Neural cell (in vitro differentiated cells): ENCODE measurements around the gene MAPT.

Experiments
- EP300 ChIP-seq: fragments of 450-650 bp; conservative IDR thresholded peaks from 2 replicates; pipeline ENCODE4 v1.6.1; 2014; ENCODE audit warnings: antibody characterized with exemption, mild to moderate bottlenecking, moderate library complexity; ENCODE audit not compliant: poor library complexity, severe bottlenecking
- EZH2 ChIP-seq: fragments of 200-600, 300-800 bp; shearing (Covaris generic), sonication (generic); IDR thresholded peaks from 2 replicates; pipeline ENCODE4 v1.6.1; 2014; ENCODE audit warnings: antibody characterized with exemption, low read length, borderline replicate concordance, mild to moderate bottlenecking; ENCODE audit not compliant: insufficient read depth, poor library complexity, severe bottlenecking
- MXI1 ChIP-seq: fragments of 450-650 bp; conservative IDR thresholded peaks from 2 replicates; pipeline ENCODE4 v1.6.1; 2014; ENCODE audit warnings: antibody characterized with exemption, mild to moderate bottlenecking; ENCODE audit not compliant: poor library complexity, severe bottlenecking
- POLR2AphosphoS5 ChIP-seq: IDR thresholded peaks from 2 replicates; pipeline ENCODE4 v1.6.1; 2012
- RAD21 ChIP-seq: fragments of 450-650 bp; conservative IDR thresholded peaks from 2 replicates; pipeline ENCODE4 v1.6.1; 2014; ENCODE audit warnings: antibody characterized with exemption, mild to moderate bottlenecking, moderate library complexity
- TAF1 ChIP-seq: IDR thresholded peaks from 2 replicates; pipeline ENCODE4 v1.6.1; 2012; ENCODE audit warnings: low read depth
- TF ChIP-seq, protein P1 (sequence below): fragments of 450-650 bp; IDR thresholded peaks from 2 replicates; pipeline ENCODE4 v1.5.1; 2014; ENCODE audit warnings: antibody characterized with exemption, mild to moderate bottlenecking, moderate library complexity; ENCODE audit not compliant: poor library complexity, severe bottlenecking
- TF ChIP-seq, protein P2 (sequence below): IDR thresholded peaks from 2 replicates; pipeline ENCODE4 v1.6.1; 2012; ENCODE audit warnings: borderline replicate concordance

DNA sequence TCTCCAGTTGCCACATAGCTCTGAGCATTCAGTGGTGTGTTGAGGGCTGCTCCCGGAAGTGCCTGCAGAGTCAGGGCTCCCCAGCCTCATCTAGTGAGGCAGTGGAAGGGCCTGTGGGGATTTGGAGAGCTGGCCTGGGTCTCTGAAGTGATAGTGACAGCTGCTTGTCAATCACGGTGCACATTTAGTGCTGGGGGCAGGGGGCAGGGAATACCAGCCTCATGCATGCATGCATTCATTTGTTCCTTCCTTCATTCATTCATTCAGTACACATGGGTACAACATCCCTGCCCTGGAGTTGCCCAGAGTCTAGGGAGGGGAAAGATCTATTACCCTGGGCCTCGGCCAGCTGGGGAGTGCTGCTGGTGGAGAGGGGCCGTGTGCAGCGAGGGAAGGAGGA is 93.4 kb downstream of the MAPT start:
- TF ChIP-seq, protein P1, sequence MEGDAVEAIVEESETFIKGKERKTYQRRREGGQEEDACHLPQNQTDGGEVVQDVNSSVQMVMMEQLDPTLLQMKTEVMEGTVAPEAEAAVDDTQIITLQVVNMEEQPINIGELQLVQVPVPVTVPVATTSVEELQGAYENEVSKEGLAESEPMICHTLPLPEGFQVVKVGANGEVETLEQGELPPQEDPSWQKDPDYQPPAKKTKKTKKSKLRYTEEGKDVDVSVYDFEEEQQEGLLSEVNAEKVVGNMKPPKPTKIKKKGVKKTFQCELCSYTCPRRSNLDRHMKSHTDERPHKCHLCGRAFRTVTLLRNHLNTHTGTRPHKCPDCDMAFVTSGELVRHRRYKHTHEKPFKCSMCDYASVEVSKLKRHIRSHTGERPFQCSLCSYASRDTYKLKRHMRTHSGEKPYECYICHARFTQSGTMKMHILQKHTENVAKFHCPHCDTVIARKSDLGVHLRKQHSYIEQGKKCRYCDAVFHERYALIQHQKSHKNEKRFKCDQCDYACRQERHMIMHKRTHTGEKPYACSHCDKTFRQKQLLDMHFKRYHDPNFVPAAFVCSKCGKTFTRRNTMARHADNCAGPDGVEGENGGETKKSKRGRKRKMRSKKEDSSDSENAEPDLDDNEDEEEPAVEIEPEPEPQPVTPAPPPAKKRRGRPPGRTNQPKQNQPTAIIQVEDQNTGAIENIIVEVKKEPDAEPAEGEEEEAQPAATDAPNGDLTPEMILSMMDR: no peak
- no peak for TF ChIP-seq POLR2AphosphoS5
- TF ChIP-seq TAF1: no peak
- TF ChIP-seq EZH2: no peak
- TF ChIP-seq EP300: no peak
- TF ChIP-seq MXI1: no peak
- no peak for TF ChIP-seq RAD21
- TF ChIP-seq, protein P2, sequence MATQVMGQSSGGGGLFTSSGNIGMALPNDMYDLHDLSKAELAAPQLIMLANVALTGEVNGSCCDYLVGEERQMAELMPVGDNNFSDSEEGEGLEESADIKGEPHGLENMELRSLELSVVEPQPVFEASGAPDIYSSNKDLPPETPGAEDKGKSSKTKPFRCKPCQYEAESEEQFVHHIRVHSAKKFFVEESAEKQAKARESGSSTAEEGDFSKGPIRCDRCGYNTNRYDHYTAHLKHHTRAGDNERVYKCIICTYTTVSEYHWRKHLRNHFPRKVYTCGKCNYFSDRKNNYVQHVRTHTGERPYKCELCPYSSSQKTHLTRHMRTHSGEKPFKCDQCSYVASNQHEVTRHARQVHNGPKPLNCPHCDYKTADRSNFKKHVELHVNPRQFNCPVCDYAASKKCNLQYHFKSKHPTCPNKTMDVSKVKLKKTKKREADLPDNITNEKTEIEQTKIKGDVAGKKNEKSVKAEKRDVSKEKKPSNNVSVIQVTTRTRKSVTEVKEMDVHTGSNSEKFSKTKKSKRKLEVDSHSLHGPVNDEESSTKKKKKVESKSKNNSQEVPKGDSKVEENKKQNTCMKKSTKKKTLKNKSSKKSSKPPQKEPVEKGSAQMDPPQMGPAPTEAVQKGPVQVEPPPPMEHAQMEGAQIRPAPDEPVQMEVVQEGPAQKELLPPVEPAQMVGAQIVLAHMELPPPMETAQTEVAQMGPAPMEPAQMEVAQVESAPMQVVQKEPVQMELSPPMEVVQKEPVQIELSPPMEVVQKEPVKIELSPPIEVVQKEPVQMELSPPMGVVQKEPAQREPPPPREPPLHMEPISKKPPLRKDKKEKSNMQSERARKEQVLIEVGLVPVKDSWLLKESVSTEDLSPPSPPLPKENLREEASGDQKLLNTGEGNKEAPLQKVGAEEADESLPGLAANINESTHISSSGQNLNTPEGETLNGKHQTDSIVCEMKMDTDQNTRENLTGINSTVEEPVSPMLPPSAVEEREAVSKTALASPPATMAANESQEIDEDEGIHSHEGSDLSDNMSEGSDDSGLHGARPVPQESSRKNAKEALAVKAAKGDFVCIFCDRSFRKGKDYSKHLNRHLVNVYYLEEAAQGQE: no peak
